SKM-1 treated with dmso at 0.1 percent for 144 hours (cell line): Measurements from ENCODE around the gene TMEM167B.

ENCODE experiments used
- DNase-seq: peaks from one replicate; lab custom pipeline; 2025; ENCODE audit not compliant: unreplicated experiment; lab: John Stamatoyannopoulos, UW

TMEM167B gene

GRCh38 chr1:109080441-109081082 is 10.0 kb upstream of the TMEM167B start:
- no peak for DNase-seq

DNA sequence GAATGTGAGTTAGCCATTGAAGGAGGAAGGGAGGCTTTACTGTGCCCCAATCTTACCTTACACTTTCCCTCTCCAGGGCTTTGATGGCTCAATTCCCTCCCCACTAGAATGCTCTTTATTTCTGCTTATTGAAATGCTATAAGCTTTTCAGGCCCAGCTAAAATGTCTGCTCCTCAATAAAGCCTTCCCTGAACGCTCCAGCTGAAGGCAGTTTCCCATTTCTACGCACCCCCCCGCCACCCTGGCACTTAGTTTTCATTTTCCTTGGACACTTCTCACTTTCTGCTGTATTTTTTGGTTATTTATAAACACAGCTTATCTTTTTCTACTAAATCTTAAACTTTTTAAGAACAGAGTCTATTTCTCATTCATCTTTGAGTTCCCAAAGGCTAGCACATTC is 7.1 kb upstream of the TMEM167B start:
- DNase-seq, result no peak

DNA sequence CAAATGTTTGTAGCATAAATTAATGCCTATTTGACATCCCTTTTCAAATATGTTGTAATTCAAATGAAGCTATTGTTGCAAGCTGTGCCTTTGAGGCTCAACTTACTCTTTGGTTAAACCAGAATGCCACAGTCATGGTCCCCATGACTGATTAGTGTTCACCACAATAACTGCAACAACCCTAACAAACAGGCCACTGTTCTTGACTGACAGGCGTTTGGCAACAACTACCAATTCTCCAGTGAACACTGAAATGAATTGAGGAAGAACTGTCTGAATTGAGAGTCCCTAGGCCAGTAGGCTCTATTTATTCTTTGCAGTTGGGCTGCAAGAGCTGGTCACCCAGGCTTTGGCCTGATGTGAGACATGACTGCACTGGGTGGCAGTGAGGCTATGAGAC is 6.6 kb upstream of the TMEM167B start:
- DNase-seq, result no peak

GRCh38 chr1:109084563-109085517 is 5.7 kb upstream of the TMEM167B start:
- no peak for DNase-seq

DNA sequence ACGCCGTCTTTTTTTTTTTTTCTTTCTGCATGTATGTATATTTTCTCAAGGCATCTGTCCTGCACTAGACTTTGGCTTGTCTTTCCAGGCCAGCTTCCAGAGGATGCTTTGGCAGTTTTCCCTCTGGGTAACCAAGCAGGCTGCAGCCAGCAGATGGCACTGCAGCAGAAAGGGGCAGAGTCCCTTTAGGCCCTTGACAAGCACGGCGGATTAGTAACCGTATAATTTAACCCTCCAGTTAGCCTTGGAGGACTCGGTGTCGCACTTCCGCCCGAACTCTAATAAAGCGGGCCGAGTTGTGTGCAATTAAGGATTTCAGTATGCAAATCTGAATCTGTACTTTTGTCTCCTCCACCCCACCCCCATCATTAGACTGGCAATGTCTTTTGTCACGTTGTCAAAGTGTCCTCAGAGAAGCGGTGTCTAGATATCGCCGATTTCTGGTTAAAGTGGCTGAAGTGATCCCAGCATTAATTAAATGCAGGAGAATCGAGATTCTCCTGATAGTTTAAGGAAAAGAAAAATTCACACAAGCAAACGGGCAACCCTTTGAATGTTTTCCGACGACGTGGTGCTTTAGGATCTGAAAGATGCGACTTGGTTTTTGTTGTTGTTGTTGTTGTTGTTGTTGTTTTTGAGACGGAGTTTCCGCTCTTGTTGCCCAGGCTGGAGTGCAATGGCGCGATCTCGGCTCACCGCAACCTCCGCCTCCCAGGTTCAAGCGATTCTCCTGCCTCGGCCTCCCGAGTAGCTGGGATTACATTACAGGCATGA is 1.1 kb upstream of the TMEM167B start:
- DNase-seq, result peak; percentile 52

GRCh38 chr1:109091078-109091838 is 694 bp downstream of the TMEM167B start:
- DNase-seq, result peak; percentile 55

DNA sequence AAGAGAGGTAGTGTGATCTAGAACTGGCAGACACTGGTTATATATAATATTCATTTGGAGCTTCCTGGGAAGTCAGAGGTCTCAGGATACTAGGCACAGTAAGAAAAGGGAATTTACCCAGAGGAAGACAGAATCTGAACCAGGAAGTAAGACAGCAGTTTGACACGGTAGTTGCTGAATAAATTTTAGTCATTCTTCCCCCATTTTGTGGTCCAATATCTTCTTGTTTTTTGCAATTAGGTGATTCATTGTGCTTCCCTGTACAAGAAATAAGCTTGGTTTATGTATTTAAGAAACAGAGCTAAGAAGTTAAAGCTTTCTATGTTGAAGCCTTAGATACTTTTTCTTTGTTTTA is 1.3 kb downstream of the TMEM167B start:
- DNase-seq, result peak; percentile 43

- DNase-seq, result no peak
Measured at GRCh38 chr1:109094377-109094803, 3.8 kb downstream of the TMEM167B start.

DNA sequence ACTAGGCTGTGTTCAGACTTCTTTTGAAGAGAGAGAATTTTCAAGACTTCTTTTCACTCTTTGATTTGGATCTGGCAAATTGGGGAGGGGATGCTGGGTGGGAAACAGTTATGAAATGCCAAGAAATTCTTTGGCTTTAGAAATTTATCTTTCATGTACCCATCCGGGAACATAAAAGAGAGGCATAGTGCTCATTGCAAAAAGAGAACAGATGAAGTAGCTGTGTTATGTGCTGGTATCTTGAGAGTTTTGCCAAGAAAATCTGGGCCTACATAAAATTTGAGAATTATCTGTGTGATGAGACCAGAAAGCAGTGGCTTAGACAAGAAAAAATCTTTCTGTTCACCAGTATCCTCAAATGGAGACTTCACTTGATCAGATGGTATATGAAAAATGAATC is 4.3 kb downstream of the TMEM167B start:
- no peak for DNase-seq

DNA sequence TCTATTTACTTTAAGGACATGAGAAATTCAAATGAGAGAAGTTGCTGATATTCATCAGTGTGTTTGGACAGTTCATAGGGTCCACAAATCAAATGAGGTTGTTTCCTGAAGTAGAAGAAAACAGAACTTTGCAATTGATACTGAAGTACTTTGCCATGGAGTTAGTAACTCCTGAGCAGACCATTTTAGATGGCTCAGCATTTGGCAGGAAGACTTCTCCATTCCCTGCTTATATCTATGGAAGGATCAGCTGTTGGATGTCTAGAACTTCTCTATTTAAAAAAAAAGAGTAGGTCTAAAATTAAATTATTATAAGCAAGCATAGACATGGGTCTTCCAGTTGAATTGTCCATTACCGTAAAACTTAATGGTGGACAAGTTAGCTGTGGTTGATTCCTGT is 5.1 kb downstream of the TMEM167B start:
- no peak for DNase-seq

- DNase-seq, result no peak
Measured at GRCh38 chr1:109096120-109096519, 5.6 kb downstream of the TMEM167B start.

DNA sequence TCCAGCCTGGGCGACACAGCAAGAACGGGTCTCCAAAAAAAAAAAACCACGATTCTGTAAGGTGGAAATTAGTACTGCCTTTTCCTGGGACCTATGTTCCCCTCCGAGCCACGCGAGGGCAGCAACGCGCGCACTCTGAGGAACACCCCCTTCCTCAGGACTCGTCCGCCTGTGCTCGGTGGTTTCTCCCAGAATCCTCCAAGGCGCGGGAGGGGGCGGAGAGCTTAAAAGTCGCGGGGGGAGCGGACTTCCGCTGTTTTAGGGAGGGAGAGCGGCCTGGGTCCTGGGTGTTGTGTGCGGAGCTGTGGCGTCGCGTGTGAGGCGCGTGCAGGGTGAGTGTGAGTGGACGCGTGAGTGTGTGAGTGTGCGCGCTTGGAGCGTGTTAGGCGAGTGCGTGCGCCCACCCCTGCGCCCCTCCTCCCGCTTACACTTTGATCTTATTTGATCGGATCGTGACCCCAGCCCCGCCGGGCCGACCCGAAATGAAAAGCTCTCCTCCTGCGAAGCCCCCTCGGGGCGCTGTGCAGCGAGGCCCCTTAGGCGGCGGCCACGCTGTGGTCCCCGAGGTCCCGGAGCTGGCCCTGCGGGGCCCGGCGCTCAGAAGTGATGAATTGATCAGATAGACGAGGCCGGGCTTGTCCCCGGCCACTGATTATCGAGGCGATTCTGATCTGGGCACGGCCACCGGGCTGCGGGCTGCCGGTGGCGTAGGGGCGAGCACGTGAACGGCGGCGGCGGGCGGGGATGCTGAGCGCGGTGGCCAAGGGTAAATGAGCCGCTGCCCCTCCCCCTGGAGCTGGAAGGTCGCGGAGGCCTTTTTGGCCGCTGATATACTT is 9.6 kb downstream of the TMEM167B start:
- peak; percentile 95 for DNase-seq

DNA sequence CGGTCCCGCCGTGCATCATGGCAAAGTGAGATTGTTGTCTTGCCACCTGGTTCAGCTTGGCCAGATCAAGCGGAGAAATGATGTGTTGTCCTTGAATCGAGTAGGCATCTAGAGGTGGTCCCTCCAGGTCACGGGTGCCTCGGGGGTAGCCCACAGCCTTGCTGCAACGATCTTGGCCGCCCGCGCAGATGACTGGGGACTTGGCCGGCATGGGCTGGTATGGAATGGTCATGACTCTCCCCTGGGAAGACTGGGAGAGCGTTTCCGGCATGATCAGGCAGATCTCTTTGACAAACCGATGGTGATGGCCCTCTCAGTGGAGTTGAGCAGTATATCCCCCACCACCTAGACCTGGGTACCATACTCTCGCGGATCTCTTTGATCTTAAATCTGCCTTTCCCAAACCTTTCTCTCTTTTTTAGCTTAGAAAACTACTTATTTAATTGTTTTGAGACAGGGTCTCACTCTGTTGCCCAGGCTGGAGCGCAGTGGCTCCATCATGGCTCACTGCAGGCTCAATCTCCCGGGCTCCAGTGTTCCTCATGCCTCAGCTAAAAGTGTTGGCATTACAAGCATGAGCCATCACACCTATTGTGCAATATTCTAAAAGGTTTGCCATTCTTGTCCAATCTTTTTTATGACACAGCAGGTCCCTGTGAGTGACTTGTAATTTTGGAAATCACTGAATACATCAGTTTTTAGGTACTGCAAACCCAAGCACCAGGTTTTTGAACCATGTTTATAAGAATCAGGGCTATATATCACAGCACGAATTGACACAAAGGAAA is 14.0 kb downstream of the TMEM167B start:
- no peak for DNase-seq

DNA sequence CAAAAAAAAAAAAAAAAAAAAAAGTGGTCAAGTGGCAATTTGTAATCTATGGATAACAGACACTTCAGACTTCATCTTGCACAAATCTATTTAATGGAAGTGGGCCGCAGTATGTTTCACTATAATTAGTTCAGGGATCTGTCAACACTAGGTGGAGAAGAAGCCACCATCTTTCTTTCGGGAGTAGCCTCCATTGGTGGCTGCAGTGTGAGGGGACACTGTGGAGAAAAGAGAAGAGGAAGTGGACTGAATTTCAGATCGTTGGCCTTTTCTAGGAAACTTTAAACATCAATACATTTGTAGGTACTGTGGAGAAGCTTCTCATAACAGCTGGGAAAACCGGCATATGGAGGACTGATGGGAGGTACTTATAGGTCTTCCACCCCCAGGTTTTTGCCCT is 15.3 kb downstream of the TMEM167B start:
- DNase-seq, result no peak

GRCh38 chr1:109107785-109108184 is 17.2 kb downstream of the TMEM167B start:
- DNase-seq, result no peak

- no peak for DNase-seq
Measured at GRCh38 chr1:109109906-109110305, 19.3 kb downstream of the TMEM167B start.

DNA sequence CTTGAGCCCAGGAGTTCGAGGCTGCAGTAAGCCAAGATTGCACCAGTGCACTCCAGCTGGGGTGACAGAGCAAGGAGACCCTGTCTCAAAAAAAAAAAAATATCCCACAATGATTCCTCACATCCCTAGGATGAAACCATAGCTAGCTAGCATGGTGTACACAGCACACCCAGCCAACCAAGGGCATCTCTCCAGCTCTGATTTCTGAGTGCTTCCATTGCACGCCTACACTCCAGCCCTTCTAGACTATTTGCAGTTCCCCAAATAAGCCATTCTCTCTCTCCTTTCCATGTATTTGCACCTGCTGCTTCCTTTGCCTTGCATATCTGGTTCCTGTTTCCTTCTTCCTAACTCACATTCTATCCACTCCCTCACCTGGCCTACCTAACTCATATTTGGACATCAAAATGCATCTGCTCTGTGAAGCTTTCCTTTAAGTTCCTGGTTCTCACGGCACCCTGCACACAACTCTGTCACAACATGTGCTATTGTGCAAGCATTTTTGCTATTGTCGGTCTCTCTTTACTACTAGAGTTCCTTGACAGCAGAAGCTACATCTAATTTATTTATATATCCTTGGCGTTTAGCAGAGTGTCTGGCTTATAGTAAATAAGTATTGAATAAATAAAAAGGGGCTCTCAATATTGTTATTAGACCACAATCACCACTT is 21.0 kb downstream of the TMEM167B start:
- peak; percentile 79 for DNase-seq

DNA sequence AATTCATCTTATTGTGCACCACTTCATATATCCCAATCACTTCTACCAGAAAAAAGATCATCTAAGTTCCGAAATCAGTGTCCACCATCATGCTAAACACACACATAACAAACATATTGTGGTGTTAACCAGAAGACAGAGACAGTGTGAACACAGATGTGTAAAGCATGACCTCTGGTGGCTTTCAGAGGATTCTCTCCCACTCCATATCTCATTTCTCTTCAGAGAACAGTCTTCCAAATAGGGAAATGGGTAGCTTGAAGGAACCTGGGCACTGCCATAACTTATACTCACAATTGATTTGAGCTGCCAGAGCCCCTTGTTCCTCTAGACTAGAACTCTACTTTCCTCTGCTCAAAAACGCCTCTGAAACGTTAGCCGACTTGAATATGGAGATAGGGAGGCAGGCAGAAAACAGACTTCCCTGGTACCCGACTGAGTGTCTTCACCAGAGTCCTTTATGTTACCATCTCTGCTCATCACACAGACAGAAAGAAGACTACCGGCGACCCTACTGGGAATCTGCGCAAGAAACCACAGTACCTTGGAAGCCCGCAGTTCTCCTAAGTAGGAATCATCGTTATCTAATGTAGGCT is 21.6 kb downstream of the TMEM167B start:
- peak; percentile 40 for DNase-seq
